ENCODE data around the gene GABRD.
"Not testable (repeated sequence)": the region's sequence is repeated elsewhere in the genome, so short reads cannot be mapped to it uniquely, and the experiment has no call there.

The GABRD gene

GRCh38 chr1:2019172-2019543, at the start of gene GABRD:
Gene GABRD (plus strand): TSS chr1:2019345. CDS start chr1:2019424, 79 bp downstream.
- no peak for DNase-seq

GRCh38 chr1:1969505-1969900, 49.6 kb upstream of the GABRD start:
- DNase-seq: no peak

GRCh38 chr1:1969953-1970716, 49.0 kb upstream of the GABRD start:
- DNase-seq: no peak

- DNase-seq: no peak
Observed at GRCh38 chr1:1971017-1971416, 48.1 kb upstream of the GABRD start.

GRCh38 chr1:1971688-1972087, 47.5 kb upstream of the GABRD start:
- no peak for DNase-seq

GRCh38 chr1:1972976-1973715, 46.0 kb upstream of the GABRD start:
- DNase-seq: no peak

GRCh38 chr1:1973716-1974642, 45.2 kb upstream of the GABRD start:
- no peak for DNase-seq

GRCh38 chr1:1974834-1975233, 44.3 kb upstream of the GABRD start:
- no peak for DNase-seq

- DNase-seq: no peak
Observed at GRCh38 chr1:1975535-1975934, 43.6 kb upstream of the GABRD start.

- no peak for DNase-seq
Observed at GRCh38 chr1:1976031-1976430, 43.1 kb upstream of the GABRD start.

- no peak for DNase-seq
Observed at GRCh38 chr1:1978108-1978507, 41.0 kb upstream of the GABRD start.

- DNase-seq: not testable (repeated sequence)
Observed at GRCh38 chr1:1978690-1979481, 40.3 kb upstream of the GABRD start.

- no peak for DNase-seq
Observed at GRCh38 chr1:1979482-1980165, 39.5 kb upstream of the GABRD start.

- DNase-seq: no peak
Observed at GRCh38 chr1:1980467-1981141, 38.5 kb upstream of the GABRD start.

GRCh38 chr1:1981142-1981500, 38.0 kb upstream of the GABRD start:
- DNase-seq: no peak

GRCh38 chr1:1981631-1982327, 37.4 kb upstream of the GABRD start:
- not testable (repeated sequence) for DNase-seq

GRCh38 chr1:1982379-1983232, 36.5 kb upstream of the GABRD start:
- no peak for DNase-seq

- no peak for DNase-seq
Observed at GRCh38 chr1:1984560-1985070, 34.5 kb upstream of the GABRD start.

- no peak for DNase-seq
Observed at GRCh38 chr1:1985375-1986050, 33.6 kb upstream of the GABRD start.

All from NCI-H1417 treated with DMSO at 0.1 percent for 48 hours (cell line).